A673 (cell line): ENCODE results near the gene EXOC3. TPM values are rescaled to one million over a fixed set of nuclear protein-coding genes. Genes with fewer than 3 reads are reported as not detected.

Experiments
- BruUV-seq: library from RNA; stranded (reverse); fragments of 400-500 nt; replicated peaks from 2 replicates; lab custom pipeline; 2021; lab: Mats Ljungman, UMichigan
- CTCF ChIA-PET: fragments of 300-600 bp; sonication (Branson Sonifier 250); formaldehyde crosslinking; loops from one replicate; lab custom pipeline; 2022; ENCODE audit warnings: antibody characterized with exemption; lab: Charles Lee
- POLR2A ChIA-PET: fragments of 300-600 bp; sonication (Branson Sonifier 250); formaldehyde crosslinking; loops from one replicate; lab custom pipeline; 2022; ENCODE audit warnings: antibody characterized with exemption; ENCODE audit not compliant: low non-redundant PET; lab: Charles Lee
- DNase-seq: peaks from one replicate; pipeline ENCODE4 v3.0.0-alpha.2; 2015; ENCODE audit warnings: low spot score
- H3K27ac ChIP-seq: fragments of 200-600 bp; sonication (generic); 2 replicates; pipeline ENCODE4 v1.5.1; 2016; ENCODE audit warnings: mixed run types, low read depth, mild to moderate bottlenecking, mixed read lengths, antibody characterized with exemption, low read length; ENCODE audit not compliant: poor library complexity, severe bottlenecking
- H3K27me3 ChIP-seq: fragments of 200-600 bp; sonication (generic); replicated peaks from 2 replicates; pipeline ENCODE4 v1.6.1; 2017; ENCODE audit warnings: mixed run types, low read depth, mild to moderate bottlenecking, mixed read lengths, antibody characterized with exemption, low read length; ENCODE audit not compliant: insufficient read depth, poor library complexity
- H3K36me3 ChIP-seq: fragments of 200-600 bp; sonication (generic); 2 replicates; pipeline ENCODE4 v1.6.1; 2016; ENCODE audit warnings: mixed run types, mild to moderate bottlenecking, mixed read lengths, antibody characterized with exemption, low read length; ENCODE audit not compliant: insufficient read depth, poor library complexity, severe bottlenecking
- H3K4me1 ChIP-seq: fragments of 200-600 bp; sonication (generic); 2 replicates; pipeline ENCODE4 v1.6.1; 2017; ENCODE audit warnings: mixed run types, mild to moderate bottlenecking, mixed read lengths, antibody characterized with exemption, low read length; ENCODE audit not compliant: insufficient read depth, poor library complexity, severe bottlenecking
- H3K4me3 ChIP-seq: fragments of 200-600 bp; sonication (generic); 2 replicates; pipeline ENCODE4 v1.5.1; 2016; ENCODE audit warnings: low read depth, mixed run types, mild to moderate bottlenecking, mixed read lengths, low read length; ENCODE audit not compliant: poor library complexity, severe bottlenecking
- H3K9me3 ChIP-seq: fragments of 200-600 bp; sonication (generic); 2 replicates; pipeline ENCODE4 v1.6.1; 2016; ENCODE audit warnings: mixed run types, low read depth, mild to moderate bottlenecking, mixed read lengths, antibody characterized with exemption, low read length; ENCODE audit not compliant: poor library complexity, severe bottlenecking
- EZH2 ChIP-seq: fragments of 200-600 bp; sonication (generic); IDR thresholded peaks from 2 replicates; pipeline ENCODE4 v1.6.1; 2017; ENCODE audit warnings: borderline replicate concordance, low read depth, mild to moderate bottlenecking, mixed read lengths, antibody characterized with exemption, low read length; ENCODE audit not compliant: poor library complexity, severe bottlenecking
- intact Hi-C: fragments of 100-400 bp; cut with micrococcal nuclease; formaldehyde crosslinking; loops from one replicate; pipeline ENCODE4 v1.10.0; 2022; ENCODE audit not compliant: unreplicated experiment
- total RNA-seq: library from RNA; stranded (reverse); gene quantifications from 2 replicates; pipeline ENCODE4 v1.2.3, GENCODE V29; 2021
- TF ChIP-seq, protein P1 (sequence below): fragments of 300-800, 200-600 bp; sonication (generic); conservative IDR thresholded peaks from 2 replicates; pipeline ENCODE4 v1.5.1; 2017; ENCODE audit warnings: low read depth, mild to moderate bottlenecking, antibody characterized with exemption, low read length, moderate library complexity, mixed read lengths

Gene EXOC3
- total RNA-seq, 1 experiment from 2014 or later = 46.7 TPM

GRCh38 chr5:483434-484140, 40.6 kb downstream of the EXOC3 start:
- intact Hi-C loops = no loop called here
- H3K27me3 ChIP-seq = peaks cover 5% of the 10 kb centered on the region
- H3K9me3 ChIP-seq = no peaks in the 10 kb centered on the region
- H3K4me1 ChIP-seq = no peaks in the 10 kb centered on the region
- no peak for TF ChIP-seq EZH2
- TF ChIP-seq, protein P1, sequence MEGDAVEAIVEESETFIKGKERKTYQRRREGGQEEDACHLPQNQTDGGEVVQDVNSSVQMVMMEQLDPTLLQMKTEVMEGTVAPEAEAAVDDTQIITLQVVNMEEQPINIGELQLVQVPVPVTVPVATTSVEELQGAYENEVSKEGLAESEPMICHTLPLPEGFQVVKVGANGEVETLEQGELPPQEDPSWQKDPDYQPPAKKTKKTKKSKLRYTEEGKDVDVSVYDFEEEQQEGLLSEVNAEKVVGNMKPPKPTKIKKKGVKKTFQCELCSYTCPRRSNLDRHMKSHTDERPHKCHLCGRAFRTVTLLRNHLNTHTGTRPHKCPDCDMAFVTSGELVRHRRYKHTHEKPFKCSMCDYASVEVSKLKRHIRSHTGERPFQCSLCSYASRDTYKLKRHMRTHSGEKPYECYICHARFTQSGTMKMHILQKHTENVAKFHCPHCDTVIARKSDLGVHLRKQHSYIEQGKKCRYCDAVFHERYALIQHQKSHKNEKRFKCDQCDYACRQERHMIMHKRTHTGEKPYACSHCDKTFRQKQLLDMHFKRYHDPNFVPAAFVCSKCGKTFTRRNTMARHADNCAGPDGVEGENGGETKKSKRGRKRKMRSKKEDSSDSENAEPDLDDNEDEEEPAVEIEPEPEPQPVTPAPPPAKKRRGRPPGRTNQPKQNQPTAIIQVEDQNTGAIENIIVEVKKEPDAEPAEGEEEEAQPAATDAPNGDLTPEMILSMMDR = no peak
- CTCF ChIA-PET = no interaction called here
- POLR2A ChIA-PET = no interaction called here
- DNase-seq = no peak
- no TSS peak for BruUV-seq
- H3K27ac ChIP-seq = no peak overlapping the region
- H3K36me3 ChIP-seq = no peaks in the 10 kb centered on the region
- no peak overlapping the region for H3K4me3 ChIP-seq

GRCh38 chr5:484556-484955, 41.6 kb downstream of the EXOC3 start:
- intact Hi-C loops = no loop called here
- Histone ChIP-seq H3K27me3 (peaks cover 5% of the 10 kb centered on the region), H3K36me3 (no peaks in the 10 kb centered on the region), H3K4me3 (no peak overlapping the region), H3K27ac (no peak overlapping the region), H3K4me1 (no peaks in the 10 kb centered on the region), H3K9me3 (no peaks in the 10 kb centered on the region)
- BruUV-seq = no TSS peak
- POLR2A ChIA-PET = no interaction called here
- TF ChIP-seq EZH2 = no peak
- TF ChIP-seq, protein P1 = no peak
- DNase-seq = no peak
- CTCF ChIA-PET = no interaction called here

GRCh38 chr5:485113-485945, 42.4 kb downstream of the EXOC3 start:
- H3K9me3 ChIP-seq = no peaks in the 10 kb centered on the region
- no peak overlapping the region for H3K4me3 ChIP-seq
- H3K27ac ChIP-seq = no peak overlapping the region
- CTCF ChIA-PET = no interaction called here
- intact Hi-C loops = no loop called here
- TF ChIP-seq, protein P1 = no peak
- no peak for TF ChIP-seq EZH2
- DNase-seq = no peak
- H3K36me3 ChIP-seq = no peaks in the 10 kb centered on the region
- H3K4me1 ChIP-seq = no peaks in the 10 kb centered on the region
- peaks cover 5% of the 10 kb centered on the region for H3K27me3 ChIP-seq
- BruUV-seq = no TSS peak
- POLR2A ChIA-PET = no interaction called here
